Erythroblast (primary cell): ENCODE measurements around the gene TFF2.
A peak's percentile ranks its signal among the peaks of the same experiment; 100 is the strongest.

Source experiments
- DNase-seq, 2 experiments: peaks; one replicate each; lab custom pipeline; 2025; lab: John Stamatoyannopoulos, UW
- GATA1 ChIP-seq: IDR thresholded peaks from 2 replicates; pipeline ENCODE4 v1.6.1; 2011; ENCODE audit warnings: low read depth, mild to moderate bottlenecking, control low read depth, low read length, moderate library complexity
- POLR2A ChIP-seq: IDR thresholded peaks from 2 replicates; pipeline ENCODE4 v1.6.1; 2011; ENCODE audit warnings: mild to moderate bottlenecking, low read length

Gene TFF2

GRCh38 chr21:42366292-42367010 lies 15.7 kb upstream of the TFF2 start, which contains the start of gene TFF1:
TSS of gene TFF1 (minus strand) at chr21:42366535. CDS start at chr21:42366495, 40 bp downstream.
- DNase-seq, result no peak
- TF ChIP-seq POLR2A (no peak), GATA1 (no peak)

GRCh38 chr21:42365770-42366169 lies 15.0 kb upstream of the TFF2 start:
- no peak for DNase-seq
- TF ChIP-seq GATA1 (no peak), POLR2A (no peak)

DNA sequence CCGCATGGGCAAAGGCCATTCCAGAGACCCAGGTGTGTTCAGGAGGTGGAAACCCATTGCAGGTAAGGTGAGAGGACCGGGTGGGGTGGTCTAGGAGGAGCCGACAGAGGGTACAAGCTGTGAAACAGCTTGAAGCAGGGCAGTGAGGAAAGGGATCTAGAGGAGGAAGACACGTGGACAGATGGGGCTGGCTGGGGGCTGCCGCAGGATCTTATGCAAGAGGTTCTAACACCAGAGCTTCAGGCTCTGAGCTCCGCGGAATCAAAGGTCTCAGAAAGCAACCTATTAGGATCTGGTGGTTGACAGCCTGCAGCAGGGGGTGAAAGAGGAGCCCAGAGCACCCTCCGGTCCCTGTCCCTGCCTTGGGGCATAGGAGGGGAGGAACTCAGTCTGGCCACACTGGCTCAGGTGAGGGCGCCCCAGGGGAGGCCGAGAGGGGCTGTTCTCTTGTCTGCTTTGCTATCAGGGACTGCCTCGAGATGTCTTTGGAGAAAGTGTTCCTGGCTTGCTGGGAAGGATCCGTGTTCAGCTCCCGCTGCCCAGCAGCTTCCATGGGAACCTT lies 13.6 kb upstream of the TFF2 start:
- TF ChIP-seq GATA1, result no peak
- no peak for TF ChIP-seq POLR2A
- DNase-seq, result no peak

GRCh38 chr21:42363312-42363711 lies 12.5 kb upstream of the TFF2 start:
- no peak for TF ChIP-seq GATA1
- no peak for TF ChIP-seq POLR2A
- no peak for DNase-seq

DNA sequence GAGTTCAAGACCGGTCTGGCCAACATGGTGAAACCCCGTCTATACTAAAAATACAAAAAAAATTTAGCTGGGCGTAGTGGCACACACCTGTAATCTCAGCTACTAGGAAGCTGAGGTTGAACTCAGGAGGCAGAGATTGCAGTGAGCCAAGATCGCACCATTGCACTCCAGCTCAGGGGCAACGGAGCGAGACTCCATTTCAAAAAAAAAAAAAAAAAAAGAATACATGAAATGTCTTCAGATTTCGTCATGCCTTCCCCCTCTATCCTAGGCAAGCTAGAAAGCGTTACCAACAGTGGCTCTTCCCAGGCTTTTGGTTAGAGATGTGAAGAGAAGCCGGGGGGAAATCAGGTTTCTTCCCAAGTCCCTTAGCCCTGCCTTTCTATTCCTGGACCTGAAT lies 11.9 kb upstream of the TFF2 start:
- no peak for TF ChIP-seq POLR2A
- TF ChIP-seq GATA1, result no peak
- DNase-seq, result no peak

DNA sequence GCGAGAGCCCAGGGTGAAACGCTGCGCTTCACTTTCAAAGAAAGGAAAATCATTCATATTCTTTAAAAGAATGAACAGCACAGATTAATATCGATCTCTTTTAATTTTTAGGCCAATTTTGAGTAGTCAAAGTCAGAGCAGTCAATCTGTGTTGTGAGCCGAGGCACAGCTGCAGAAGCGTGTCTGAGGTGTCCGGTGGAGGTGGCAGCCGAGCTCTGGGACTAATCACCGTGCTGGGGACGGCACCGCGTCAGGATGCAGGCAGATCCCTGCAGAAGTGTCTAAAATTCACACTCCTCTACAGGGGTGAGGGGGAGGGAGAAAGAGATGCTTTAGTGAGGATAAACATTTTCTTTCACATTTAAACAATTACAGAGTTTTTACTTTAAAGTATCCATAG lies 11.4 kb upstream of the TFF2 start:
- DNase-seq, result no peak
- TF ChIP-seq GATA1, result no peak
- TF ChIP-seq POLR2A, result no peak

- DNase-seq, result no peak
- TF ChIP-seq GATA1, result no peak
- TF ChIP-seq POLR2A, result no peak
Measured at GRCh38 chr21:42361286-42361685, 10.5 kb upstream of the TFF2 start.

GRCh38 chr21:42360317-42360716 lies 9.5 kb upstream of the TFF2 start:
- peak; percentile 8 to 17 for DNase-seq
- TF ChIP-seq GATA1, result no peak
- TF ChIP-seq POLR2A, result no peak

- no peak for TF ChIP-seq GATA1
- no peak for TF ChIP-seq POLR2A
- no peak for DNase-seq
Measured at GRCh38 chr21:42358937-42359336, 8.1 kb upstream of the TFF2 start.

GRCh38 chr21:42358261-42358660 lies 7.5 kb upstream of the TFF2 start:
- TF ChIP-seq POLR2A (no peak), GATA1 (no peak)
- DNase-seq, result no peak

DNA sequence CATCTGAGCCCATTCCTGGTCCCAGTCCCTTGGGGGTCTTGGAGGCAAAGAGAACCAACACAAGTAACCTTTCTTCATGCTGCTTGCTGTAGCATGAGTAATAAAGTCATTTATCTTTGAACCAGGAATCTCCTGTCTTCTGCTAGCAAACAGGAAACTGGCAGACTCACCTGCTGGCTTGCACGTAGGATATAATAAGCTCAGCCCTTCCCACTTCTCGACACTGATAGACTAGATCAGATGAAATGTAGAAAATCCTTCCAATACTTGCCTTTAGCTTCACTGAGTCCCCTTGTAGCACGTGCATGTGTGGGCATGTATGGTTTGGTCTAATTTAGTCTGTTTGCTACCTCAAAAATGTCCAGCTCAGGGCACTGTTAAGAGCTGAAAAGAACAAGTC lies 6.5 kb upstream of the TFF2 start:
- no peak for DNase-seq
- no peak for TF ChIP-seq POLR2A
- no peak for TF ChIP-seq GATA1

DNA sequence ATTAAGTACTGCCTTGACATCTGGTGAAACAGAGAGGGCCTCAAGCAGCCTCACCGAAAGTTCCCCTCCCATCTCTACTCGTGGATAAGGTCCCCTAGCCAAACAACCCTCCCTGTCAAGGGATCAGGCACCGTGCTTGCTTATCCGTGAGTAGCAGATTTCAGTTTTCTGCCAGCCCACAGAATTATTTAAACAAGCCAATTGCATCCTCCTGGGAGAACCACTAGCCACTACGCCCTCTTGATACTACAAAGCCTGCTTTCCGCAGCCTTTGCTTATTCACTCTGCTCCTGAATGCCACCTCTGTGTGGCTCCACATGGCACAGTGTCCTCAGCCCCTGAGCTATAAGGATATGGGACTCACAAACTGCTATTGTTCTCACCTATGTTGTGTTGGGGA lies 5.9 kb upstream of the TFF2 start:
- peak in 1 of 2 experiments; percentile 34 for DNase-seq
- TF ChIP-seq GATA1 (no peak), POLR2A (no peak)

GRCh38 chr21:42356046-42356445 lies 5.3 kb upstream of the TFF2 start:
- TF ChIP-seq POLR2A, result no peak
- no peak for TF ChIP-seq GATA1
- DNase-seq, result no peak

GRCh38 chr21:42353623-42354022 lies 2.8 kb upstream of the TFF2 start:
- TF ChIP-seq POLR2A (no peak), GATA1 (no peak)
- no peak for DNase-seq
